HG02870 (cell line): Measurements from ENCODE around the gene MSN.
"Not testable (repeated sequence)": the region's sequence is repeated elsewhere in the genome, so short reads cannot be mapped to it uniquely, and the experiment has no call there.

Experiments used
- ATAC-seq: cut with Tn5 transposase; IDR thresholded peaks from one replicate; pipeline ENCODE4 v1.9.1; 2021; ENCODE audit warnings: mild to moderate bottlenecking, moderate library complexity; ENCODE audit not compliant: unreplicated experiment

MSN gene

DNA sequence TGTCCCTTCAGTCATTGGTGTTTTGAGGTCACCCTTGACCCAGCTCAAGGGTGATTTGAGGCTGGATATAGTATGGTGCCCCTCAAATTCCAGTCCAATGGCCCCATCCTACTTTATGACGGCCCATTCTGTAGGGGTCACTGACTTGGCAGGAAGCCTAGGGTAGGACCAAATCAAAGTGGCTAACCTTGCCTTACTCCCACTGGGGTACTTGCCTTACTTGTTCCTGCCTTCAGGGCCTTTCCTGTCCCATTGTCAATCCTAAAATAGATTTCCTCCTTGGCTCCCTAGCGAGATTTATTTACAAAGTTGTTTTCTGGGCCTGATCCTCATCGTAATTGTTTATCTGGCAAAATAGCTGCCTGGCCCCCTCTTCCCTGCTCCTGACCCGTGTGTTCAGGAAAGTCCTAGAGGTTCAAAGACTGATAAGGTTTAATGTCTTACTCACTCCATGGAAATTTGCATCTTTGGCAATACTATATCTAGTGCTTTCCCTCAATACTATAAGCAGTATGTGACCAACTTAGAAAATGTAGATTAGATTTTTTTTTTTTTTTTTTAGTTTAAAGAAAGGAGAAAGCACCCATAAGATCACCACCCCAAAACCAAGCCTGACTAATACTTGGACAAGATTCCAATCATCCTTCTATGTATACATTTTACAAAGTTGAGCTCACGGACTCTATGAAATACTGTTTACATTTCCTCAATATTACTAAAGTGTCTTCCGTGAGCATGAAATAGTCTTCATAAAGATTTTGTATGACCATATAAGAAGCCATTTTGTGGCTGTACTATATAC lies 44.8 kb downstream of the MSN start:
- ATAC-seq, result no peak

DNA sequence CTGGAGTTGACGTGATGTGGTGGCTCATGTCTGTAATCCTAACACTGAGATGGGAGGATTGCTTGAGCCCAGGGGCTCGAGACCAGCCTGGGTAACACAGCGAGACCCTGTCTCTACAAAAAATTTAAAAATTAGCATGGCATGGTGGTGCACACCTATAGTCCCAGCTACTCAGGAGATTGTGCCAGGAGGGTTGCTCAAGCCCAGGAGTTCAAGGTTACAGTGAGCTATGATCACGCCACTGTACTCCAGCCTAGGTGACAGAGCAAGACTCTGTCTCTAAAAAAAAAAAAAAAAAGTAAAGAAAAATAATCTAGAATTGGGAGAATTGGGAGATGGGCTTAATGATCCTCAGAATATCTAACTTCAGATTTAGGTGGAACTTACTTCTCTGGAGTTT lies 51.1 kb downstream of the MSN start:
- ATAC-seq, result no peak

DNA sequence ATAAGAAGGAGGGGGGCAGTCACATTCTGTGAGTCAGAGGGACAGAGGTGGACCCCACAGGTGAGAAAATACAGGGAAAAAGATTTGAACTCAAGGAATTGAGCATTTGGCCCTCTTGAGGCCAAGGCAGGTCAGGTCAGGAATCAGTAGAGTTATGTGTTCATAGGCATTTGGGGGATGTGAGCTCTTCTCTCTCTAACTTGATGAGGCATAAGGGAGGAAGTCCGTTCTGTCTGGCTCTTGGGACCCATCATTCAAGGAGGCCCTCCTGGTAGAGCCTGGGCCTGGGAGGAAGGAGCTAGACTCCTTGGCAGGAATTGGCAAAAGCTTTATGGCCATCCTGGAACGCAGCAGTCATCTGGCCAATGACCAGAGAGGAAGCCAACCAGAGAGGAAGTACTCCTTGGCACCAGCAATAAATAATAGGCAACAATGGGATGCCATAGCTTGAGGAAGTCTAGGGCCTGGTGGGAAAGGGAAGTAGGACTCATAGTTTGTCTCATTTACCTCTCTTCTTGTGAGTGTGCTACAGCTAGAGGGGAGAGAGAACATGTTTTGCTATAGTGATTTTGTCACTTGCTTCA lies 53.0 kb downstream of the MSN start:
- no peak for ATAC-seq

DNA sequence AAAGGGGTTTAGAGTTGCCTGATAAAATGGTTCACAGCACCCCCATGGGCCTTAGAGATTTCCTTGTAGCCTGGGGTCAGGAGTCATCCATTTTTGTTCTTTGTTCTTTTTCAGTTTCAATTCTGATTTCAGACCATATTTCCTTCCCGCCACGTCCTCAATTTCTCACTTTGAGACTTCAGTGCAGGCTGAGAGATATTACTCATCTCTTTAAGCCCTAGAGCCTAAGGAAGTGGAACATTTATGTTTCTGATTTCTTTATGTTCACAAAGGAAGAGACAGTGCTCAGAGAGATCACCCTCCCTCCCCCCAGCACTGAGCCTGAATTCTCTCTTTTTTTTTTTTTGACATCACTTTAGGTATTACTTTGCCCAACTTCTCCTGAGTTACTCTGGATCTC lies 56.3 kb downstream of the MSN start:
- peak; percentile 81 for ATAC-seq

DNA sequence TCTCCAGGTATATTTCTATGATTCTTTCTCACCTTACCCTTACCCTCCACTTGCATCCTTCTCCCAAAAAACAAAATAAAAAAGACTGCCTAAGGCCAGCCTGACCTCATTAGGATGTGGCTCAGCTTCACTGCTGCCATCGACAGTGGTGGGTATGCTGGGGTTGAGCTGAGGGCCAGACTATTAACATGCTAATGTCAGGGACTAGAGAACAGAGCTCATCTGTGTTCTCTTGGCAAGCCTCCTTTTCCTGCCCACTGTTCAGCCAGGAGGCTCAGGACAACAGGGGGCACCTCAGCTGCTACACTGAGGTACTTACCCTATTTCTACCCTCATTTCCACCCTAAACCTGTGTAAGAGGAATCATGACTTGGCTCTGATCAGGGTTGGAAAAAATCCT lies 59.3 kb downstream of the MSN start:
- no peak for ATAC-seq

DNA sequence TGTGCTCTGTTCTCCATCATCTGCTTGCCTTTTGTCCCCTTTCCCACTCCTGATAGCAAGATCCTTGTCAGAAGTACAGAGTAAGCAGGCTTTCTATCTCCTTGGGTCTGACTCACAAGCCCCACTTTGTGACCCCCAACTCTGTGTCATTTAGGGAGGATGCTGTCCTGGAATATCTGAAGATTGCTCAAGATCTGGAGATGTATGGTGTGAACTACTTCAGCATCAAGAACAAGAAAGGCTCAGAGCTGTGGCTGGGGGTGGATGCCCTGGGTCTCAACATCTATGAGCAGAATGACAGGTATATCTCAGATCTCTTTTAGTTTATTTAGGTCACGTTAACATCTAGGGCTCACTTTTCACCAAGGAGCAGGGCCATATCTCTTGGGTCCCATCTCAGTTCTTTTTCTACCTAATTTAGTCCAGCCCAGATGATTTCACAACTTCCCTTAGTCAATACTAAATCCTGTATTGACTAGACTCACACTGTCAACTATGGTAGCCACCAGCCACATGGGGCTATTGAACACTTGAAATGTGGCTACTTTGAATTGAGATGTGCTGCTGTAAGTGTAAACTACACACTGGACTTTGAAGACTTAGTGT lies 64.3 kb downstream of the MSN start:
- peak; percentile 58 for ATAC-seq

DNA sequence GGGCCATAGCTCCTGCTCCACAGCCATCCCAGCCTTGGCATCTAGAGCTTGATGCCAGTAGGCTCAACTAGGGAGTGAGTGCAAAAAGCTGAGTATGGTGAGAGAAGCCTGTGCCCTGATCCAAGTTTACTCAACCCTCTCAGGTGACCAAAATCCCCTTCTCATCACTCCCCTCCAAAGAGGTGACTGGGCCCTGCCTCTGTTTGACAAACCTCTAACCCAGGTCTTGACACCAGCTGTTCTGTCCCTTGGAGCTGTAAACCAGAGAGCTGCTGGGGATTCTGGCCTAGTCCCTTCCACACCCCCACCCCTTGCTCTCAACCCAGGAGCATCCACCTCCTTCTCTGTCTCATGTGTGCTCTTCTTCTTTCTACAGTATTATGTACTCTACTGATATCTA lies 73.5 kb downstream of the MSN start:
- ATAC-seq, result no peak

DNA sequence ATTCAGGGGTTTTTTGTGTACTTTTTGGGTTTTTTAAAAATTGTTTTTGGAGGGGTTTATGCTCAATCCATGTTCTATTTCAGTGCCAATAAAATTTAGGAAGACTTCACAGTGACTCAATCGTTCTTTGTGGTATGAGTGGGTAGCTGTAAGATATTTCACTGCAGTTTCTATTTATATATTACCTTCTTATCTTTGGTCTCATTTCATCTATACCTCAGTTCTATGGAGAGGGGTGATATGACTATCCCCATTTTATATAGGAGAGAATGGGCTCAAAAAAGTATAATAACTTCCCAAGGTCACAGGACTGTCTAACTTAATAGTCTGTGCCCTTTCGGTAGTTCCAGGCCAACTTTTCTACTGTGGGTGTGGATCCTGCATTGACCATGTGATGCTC lies 74.4 kb downstream of the MSN start:
- ATAC-seq, result no peak

DNA sequence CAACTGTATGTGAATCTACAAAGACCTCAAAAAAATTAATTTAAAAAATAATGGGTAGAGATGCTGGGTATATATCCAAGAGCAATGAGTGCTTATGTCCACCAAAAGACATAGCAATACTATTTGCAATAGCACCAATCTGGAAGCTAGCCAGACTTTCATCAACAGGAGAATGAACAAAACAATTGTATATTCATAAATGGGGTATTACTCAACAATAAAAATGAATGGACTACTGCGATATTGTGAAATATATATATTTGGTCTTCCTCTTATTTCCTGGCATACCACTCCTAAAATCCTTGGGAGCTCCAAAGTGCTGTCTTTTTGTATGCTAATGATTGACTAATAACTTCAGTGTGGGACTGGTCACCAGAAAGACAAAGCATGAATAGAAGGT lies 77.5 kb downstream of the MSN start:
- ATAC-seq, result no peak

DNA sequence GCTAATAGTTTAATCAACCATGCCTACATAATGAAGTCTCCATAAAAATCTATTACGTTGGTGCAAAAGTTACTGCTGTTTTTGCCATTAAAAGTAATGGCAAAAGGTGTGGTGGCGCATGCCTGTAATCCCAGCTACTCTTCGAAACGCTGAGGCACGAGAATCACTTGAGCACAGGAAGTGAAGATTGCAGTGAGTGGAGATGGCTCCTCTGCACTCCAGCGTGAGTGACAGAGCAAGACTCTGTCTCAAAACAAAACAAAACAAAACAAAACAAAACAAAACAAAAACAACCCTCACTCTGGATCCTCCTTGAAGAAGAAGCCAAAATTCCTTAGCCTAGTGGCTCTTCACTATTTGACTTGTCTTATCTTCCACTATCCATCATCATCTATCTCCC lies 78.0 kb downstream of the MSN start:
- no peak for ATAC-seq

DNA sequence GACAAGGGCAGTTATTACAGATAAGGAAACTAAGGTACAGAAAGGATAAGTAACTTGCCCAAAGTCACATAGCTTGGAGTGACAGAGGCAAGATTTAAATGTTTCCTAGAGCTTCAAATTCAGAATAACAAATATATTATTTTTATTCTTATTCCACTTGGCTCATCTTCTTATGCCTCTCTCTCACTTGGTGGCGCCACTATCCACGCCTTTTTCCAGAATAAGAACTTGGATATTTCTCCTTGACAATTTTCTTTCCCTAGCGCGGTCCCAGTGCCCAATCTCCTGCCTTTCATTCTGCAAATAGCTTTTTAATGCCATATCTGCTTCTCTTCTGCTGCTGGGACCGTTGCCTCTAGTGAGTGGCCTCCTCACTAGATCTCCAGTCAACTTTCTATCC lies 78.5 kb downstream of the MSN start:
- no peak for ATAC-seq

DNA sequence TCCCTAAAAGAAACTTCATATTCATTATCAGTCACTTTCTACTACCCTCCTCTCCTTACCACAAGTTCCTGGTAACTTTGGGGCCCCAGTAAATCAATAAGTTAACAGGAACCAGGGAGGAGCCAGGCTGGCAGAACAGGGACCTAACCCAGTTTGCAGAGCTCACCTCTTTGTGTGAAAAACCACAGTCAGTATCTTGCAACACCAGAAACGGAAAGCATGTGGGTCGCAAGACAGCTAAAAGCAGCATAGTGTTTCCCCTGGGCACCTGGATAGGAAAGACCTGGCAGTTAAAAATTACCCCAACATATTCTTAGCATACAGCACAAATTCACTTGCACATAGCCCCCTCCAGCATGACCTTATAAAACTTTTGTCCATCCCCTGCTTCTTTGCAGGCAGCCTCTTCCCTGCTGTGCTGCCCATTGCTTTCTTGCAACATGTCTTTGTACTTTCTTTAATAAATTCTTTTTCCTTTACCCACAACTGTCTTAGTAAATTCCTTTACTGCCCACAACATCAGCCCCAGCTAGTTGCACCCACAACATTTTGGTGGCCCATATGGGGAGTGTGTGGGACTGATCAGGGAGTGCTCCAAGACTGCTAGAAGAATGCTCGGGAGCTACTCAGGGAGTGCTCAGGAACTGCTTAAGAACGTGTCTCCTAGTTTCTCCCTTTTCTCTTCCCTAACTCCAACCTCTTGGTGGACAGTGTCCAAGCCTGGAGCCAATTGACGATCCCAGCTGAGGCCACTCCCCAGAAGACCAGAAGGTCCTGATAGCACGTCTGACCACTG lies 83.4 kb downstream of the MSN start:
- ATAC-seq, result peak; percentile 60

DNA sequence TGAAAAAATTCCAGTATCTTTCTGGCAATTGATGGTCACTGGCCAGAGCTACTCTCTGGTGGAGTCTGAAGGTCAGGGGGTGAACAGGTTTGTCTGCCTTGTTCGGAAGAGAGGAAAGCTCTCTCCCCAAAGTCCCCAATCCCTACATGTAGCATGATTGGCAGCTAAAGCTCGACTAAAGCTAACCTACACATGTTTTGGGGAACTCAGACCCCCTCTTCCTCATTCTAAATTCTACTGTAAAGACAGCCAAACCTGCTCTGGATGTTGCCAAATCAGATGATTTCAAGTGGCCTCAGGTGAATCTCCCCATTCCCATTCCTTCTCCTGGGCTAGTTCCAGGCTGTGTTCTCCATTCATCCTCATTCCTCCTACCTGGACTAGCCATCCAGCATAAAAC lies 84.1 kb downstream of the MSN start:
- ATAC-seq, result no peak

DNA sequence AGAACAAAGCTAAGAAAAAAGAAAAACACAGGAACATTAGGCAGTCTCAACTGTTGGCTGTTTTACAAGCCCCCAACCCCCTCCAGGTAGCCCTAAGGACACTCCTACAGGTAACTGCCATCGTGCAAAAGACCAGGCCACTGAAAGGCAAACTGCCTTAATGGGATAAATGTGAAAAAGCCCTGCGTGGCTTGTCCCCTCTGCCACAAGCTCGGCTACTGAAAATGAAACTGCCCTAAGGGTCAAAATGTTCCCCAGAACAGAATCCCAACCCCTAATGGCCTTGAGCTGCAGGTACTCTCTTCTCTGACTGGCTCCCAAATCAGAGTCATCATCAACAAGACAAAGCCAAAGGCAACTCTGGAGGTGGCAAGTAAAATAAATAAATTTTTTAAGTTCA lies 84.8 kb downstream of the MSN start:
- ATAC-seq, result no peak

DNA sequence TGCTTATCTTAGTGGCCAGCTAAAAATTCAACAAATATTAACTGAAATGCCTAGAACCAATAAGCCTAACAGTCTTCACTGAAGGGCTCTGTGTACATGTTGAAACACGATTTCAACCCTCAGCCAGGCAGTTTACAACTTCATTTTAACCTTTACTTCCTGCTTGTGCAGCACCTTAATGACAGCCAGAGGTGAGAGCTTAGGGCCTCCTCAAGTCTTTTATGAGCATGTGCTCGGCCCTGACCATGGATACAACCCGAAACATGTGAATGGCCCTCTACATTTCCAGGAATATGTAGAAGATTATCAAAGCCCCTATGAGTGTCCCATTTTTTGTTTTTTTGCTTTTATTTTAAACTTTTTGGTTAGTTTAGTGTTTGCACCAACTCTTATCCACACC lies 88.3 kb downstream of the MSN start:
- ATAC-seq, result no peak

DNA sequence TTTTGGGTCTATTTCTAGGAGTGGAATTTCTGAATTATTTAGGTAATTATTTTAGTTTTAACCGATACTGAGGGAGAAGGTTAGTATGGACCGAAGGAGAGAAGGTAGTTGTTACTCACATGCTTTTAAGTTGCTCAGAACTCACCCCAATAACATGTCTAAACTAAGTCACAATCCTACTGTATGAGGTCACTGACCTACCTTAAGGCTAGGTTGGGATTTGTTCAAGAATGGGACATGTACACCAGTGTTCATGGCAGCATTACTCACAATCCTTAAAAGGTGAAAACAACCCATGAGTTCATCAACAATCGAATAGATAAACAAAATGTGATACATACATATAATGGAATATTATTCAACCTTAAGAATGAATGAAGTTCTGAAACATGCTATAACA lies 90.5 kb downstream of the MSN start:
- ATAC-seq, result no peak

DNA sequence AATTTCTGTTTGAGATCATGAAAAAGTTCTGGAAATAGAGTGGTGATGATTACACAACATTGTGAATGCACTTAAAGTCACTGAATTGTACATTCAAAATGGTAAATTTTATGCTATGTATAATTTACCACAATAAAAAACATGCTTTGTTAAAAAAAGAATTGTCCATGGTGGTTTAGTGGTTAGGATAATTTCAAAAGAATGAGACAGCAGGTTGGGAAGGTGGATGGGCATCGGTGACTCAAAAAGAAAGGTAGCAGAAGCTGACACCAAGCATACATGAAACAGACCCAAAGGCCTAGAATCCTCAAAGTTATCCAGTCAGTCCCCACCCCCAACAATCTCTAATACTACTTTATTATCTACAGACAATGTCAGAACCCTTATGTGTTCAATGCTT lies 91.1 kb downstream of the MSN start:
- ATAC-seq, result no peak

DNA sequence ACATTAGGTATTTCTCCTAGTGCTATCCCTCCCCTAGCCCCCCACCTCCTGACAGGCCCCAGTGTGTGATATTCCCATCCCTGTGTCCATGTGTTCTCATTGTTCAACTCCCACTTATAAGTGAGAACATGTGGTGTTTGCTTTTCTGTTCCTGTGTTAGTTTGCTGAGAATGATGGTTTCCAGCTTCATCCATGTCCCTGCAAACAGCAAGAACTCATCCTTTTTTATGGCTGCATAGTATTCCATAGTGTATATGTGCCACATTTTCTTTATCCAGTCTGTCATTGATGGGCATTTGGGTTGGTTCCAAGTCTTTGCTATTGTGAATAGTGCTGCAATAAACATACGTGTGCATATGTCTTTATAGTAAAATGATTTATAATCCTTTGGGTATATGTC lies 92.1 kb downstream of the MSN start:
- ATAC-seq, result not testable (repeated sequence)

DNA sequence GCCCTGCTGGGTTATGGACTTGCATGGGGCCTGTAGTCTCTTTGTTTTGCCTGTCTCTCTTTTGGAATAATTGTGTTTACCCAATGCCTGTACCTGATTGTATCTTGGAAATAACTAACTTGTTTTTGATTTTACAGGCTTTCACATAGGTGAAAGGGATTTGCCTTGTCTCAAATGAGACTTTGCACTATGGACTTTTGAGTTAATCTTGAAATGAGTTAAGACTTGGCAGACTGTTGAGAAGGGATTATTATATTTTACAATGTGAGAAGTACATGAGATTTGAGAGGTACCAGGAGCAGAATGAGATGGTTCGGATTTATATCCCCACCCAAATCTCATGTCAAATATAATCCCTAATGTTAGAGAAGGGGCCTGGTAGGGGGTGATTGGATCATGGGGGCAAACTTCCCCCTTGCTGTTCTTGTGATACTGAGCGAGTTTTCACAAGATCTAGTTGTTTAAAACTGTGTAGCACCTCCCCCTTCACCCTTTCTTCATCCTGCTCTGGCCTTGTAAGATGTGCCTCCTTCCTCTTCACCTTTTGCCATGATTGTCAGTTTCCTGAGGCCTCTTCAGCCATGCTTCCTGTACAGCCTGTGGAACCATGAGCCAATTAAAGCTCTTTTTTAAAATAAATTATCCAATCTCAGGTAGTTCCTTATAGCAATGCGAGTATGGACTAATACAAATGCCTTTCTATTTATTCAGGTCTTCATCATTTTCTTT lies 102.3 kb downstream of the MSN start:
- no peak for ATAC-seq

DNA sequence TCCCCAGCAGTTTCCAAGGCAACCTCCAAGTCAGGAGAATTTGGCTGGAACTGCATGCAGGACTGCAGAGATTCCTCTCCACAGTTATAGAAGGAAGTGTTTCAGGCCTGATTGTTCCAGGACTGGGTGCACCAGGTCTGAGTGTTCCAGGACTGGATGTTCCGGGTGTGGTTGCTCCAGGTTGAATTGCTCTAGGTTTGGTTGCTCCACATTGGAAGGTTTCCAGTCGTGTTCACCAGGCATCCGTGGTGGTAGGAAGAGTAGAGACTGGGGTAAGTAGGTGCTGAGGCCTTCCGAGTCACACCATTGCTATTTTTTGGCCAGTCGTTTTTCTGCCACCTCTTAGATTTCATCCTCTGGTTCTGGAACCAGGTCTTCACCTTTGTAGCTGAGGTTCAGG lies 105.4 kb downstream of the MSN start:
- ATAC-seq, result no peak

DNA sequence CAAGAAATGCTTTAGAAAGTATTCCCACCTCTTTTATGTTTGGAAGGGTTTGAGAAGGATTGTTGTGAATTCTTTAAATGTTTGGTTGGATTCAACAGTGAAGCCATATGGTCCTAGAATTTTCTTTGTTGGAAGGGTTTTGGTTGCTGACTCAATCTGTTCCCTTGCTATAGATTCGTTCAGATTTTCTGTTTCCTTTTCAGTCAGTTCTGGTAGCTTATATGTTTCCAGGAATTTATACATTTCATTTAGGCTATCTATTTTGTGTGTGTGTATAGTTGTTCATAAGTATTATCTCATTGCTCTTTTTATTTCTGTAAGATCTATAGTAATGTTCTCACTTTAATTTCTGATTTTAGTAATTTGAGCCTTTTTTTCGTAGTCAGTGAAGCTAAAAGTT lies 114.4 kb downstream of the MSN start:
- ATAC-seq, result no peak
